Mesothelial cell of epicardium (in vitro differentiated cells): ENCODE measurements around the gene CASKIN2. TPM values are rescaled to one million over a fixed set of nuclear protein-coding genes. Genes with fewer than 3 reads are reported as not detected.
A peak's percentile ranks its signal among the peaks of the same experiment; 100 is the strongest.
"Not testable (repeated sequence)": the region's sequence is repeated elsewhere in the genome, so short reads cannot be mapped to it uniquely, and the experiment has no call there.

Experiments used
- DNase-seq, 2 experiments: peaks; one replicate each; pipeline ENCODE4 v3.0.0; 2021; ENCODE audit warnings: low spot score in 2 of 2; ENCODE audit not compliant: unreplicated experiment in 2 of 2
- H3K27ac Mint-ChIP-seq: 2 replicates; pipeline ENCODE4 v1.8.0; 2021; ENCODE audit warnings: mixed read lengths
- H3K27me3 Mint-ChIP-seq: 2 replicates; pipeline ENCODE4 v1.8.0; 2021; ENCODE audit warnings: low read depth, mixed read lengths
- H3K36me3 Mint-ChIP-seq: 2 replicates; pipeline ENCODE4 v1.8.0; 2021; ENCODE audit warnings: mixed read lengths
- H3K4me1 Mint-ChIP-seq: 2 replicates; pipeline ENCODE4 v1.8.0; 2021; ENCODE audit warnings: mixed read lengths
- H3K4me3 Mint-ChIP-seq: 2 replicates; pipeline ENCODE4 v1.8.0; 2021; ENCODE audit warnings: mild to moderate bottlenecking, moderate library complexity, mixed read lengths
- H3K9me3 Mint-ChIP-seq: 2 replicates; pipeline ENCODE4 v1.8.0; 2021; ENCODE audit warnings: mixed read lengths
- CTCF ChIP-seq: fragments of 200-600 bp; sonication (generic); IDR thresholded peaks from one replicate; pipeline ENCODE4 v1.5.0; 2021; ENCODE audit warnings: antibody characterized with exemption; ENCODE audit not compliant: unreplicated experiment
- total RNA-seq: library from RNA; stranded (reverse); gene quantifications from 3 replicates; pipeline ENCODE4 v1.2.1, GENCODE V29; 2021

The CASKIN2 gene
- total RNA-seq, 1 donor from 2014 or later = 37.4 TPM

GRCh38 chr17:75480281-75480680, 35.1 kb downstream of the CASKIN2 start:
- Mint-ChIP-seq H3K4me3 (no peak overlapping the region), H3K4me1 (peaks cover 41% of the 10 kb centered on the region), H3K27ac (no peak overlapping the region), H3K9me3 (no peaks in the 10 kb centered on the region), H3K36me3 (peaks cover 4% of the 10 kb centered on the region), H3K27me3 (no peaks in the 10 kb centered on the region)
- TF ChIP-seq CTCF = no peak
- no peak for DNase-seq

GRCh38 chr17:75478508-75478907, 36.8 kb downstream of the CASKIN2 start:
- no peak overlapping the region for H3K4me3 Mint-ChIP-seq
- DNase-seq = no peak
- no peak for TF ChIP-seq CTCF
- peaks cover 3% of the 10 kb centered on the region for H3K36me3 Mint-ChIP-seq
- peaks cover 44% of the 10 kb centered on the region for H3K4me1 Mint-ChIP-seq
- H3K27ac Mint-ChIP-seq = peak overlapping the region; percentile 83
- H3K9me3 Mint-ChIP-seq = no peaks in the 10 kb centered on the region
- H3K27me3 Mint-ChIP-seq = no peaks in the 10 kb centered on the region

GRCh38 chr17:75477490-75477862, 37.9 kb downstream of the CASKIN2 start:
- not testable (repeated sequence) for DNase-seq, H3K4me3 Mint-ChIP-seq, H3K36me3 Mint-ChIP-seq, H3K27me3 Mint-ChIP-seq, H3K9me3 Mint-ChIP-seq
- Mint-ChIP-seq H3K27ac (peak overlapping the region; percentile 21), H3K4me1 (peaks cover 44% of the 10 kb centered on the region)

- peak overlapping the region; percentile 55 for H3K27ac Mint-ChIP-seq
- TF ChIP-seq CTCF = no peak
- no peaks in the 10 kb centered on the region for H3K27me3 Mint-ChIP-seq
- H3K4me3 Mint-ChIP-seq = peak overlapping the region; percentile 52
- peaks cover 8% of the 10 kb centered on the region for H3K36me3 Mint-ChIP-seq
- no peak for DNase-seq
- peaks cover 44% of the 10 kb centered on the region for H3K4me1 Mint-ChIP-seq
- H3K9me3 Mint-ChIP-seq = no peaks in the 10 kb centered on the region
Measured at GRCh38 chr17:75476752-75477489, 38.4 kb downstream of the CASKIN2 start.

- H3K27ac Mint-ChIP-seq = peak overlapping the region; percentile 55
- peak overlapping the region; percentile 52 for H3K4me3 Mint-ChIP-seq
- no peak for DNase-seq
- no peak for TF ChIP-seq CTCF
- H3K36me3 Mint-ChIP-seq = peaks cover 8% of the 10 kb centered on the region
- no peaks in the 10 kb centered on the region for H3K9me3 Mint-ChIP-seq
- H3K27me3 Mint-ChIP-seq = no peaks in the 10 kb centered on the region
- peaks cover 39% of the 10 kb centered on the region for H3K4me1 Mint-ChIP-seq
Measured at GRCh38 chr17:75476271-75476671, 39.1 kb downstream of the CASKIN2 start.

GRCh38 chr17:75475851-75476250, 39.5 kb downstream of the CASKIN2 start:
- DNase-seq = no peak
- Mint-ChIP-seq H3K36me3 (peaks cover 8% of the 10 kb centered on the region), H3K4me3 (no peak overlapping the region), H3K27me3 (no peaks in the 10 kb centered on the region), H3K9me3 (no peaks in the 10 kb centered on the region), H3K4me1 (peaks cover 34% of the 10 kb centered on the region), H3K27ac (peak overlapping the region; percentile 55)
- TF ChIP-seq CTCF = no peak
